Esophagus (tissue), 2 donors: ENCODE results near the gene PER3. TPM values are rescaled to one million over a fixed set of nuclear protein-coding genes. Genes with fewer than 3 reads are reported as not detected.
A peak's percentile ranks its signal among the peaks of the same experiment; 100 is the strongest.

Source experiments
- H3K27ac ChIP-seq, 2 donors: one replicate each; pipeline ENCODE4 v1.5.1; 2013; ENCODE audit warnings: low read depth in 2 of 2, mild to moderate bottlenecking in 2 of 2, inconsistent platforms in 1 of 2, low read length in 1 of 2, moderate library complexity in 1 of 2
- H3K27me3 ChIP-seq, 2 donors: one replicate each; pipeline ENCODE4 v1.6.1; 2013; ENCODE audit warnings: low read length in 2 of 2, control low read depth in 1 of 2, mild to moderate bottlenecking in 1 of 2; ENCODE audit not compliant: insufficient read depth in 2 of 2, control insufficient read depth in 1 of 2
- H3K36me3 ChIP-seq, 2 donors: one replicate each; pipeline ENCODE4 v1.6.1; 2013; ENCODE audit warnings: low read length in 1 of 2; ENCODE audit not compliant: control insufficient read depth in 2 of 2, insufficient read depth in 2 of 2
- H3K4me1 ChIP-seq, 2 donors: one replicate each; pipeline ENCODE4 v1.6.1; 2013; ENCODE audit warnings: low read length in 1 of 2; ENCODE audit not compliant: control insufficient read depth in 2 of 2, insufficient read depth in 2 of 2
- H3K4me3 ChIP-seq, 2 donors: one replicate each; pipeline ENCODE4 v1.5.1; 2013; ENCODE audit warnings: low read length in 2 of 2, mild to moderate bottlenecking in 2 of 2, low read depth in 1 of 2, moderate library complexity in 1 of 2
- H3K9me3 ChIP-seq, 2 donors: one replicate each; pipeline ENCODE4 v1.6.1; 2013; ENCODE audit warnings: mild to moderate bottlenecking in 2 of 2, low read depth in 1 of 2, low read length in 1 of 2, moderate library complexity in 1 of 2; ENCODE audit not compliant: control insufficient read depth in 2 of 2, insufficient read depth in 1 of 2
- WGBS, 2 donors: extraction: QIAGEN DNeasy Blood & Tissue Kit; methylation state at CpG; one replicate each; pipeline ENCODE4 v1.1.7; 2013; 5-methylcytosine and 5-hydroxymethylcytosine counted together
- polyA plus RNA-seq, 2 donors: library from polyadenylated mRNA; stranded (reverse); fragments of 200-250 nt; gene quantifications; one replicate each; pipeline ENCODE4 v1.2.3, GENCODE V29; 2013
- donor health status: healthy with polysubstance abuse.
- donor health status: Bipolar disorder and iron deficiency.

Gene PER3
- polyA plus RNA-seq, 2 donors = 6.6 to 11.8 TPM

DNA sequence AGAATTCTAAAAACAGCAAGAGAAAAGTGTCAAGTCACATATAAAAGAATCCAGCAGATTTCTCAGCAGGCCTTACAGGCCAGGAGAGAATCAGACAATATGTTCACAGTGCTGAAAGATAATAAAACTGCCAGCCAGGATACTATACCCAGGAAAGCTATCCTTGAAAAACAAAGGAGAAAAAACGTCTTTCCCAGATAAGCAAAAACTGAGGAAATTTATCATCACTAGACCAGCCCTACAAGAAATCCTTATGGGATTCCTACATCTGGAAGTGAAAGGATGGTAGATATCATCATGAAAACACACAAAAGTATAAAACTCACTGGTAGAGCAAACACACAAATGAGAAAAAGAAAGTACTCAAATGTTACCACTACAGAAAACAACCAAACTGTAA, 93.9 kb downstream of the PER3 start:
- Histone ChIP-seq H3K36me3 (no peaks in the 10 kb centered on the region), H3K27ac (no peak overlapping the region)
- WGBS, 2 donors = 38 to 47% methylated on average over 1 of the region's 1 CpG

GRCh38 chr1:7879228-7879627, 95.1 kb downstream of the PER3 start:
- H3K9me3 ChIP-seq = peaks cover 0 to 3% of the 10 kb centered on the region in 2 donors
- no peaks in the 10 kb centered on the region for H3K36me3 ChIP-seq
- no peak overlapping the region for H3K4me3 ChIP-seq
- H3K4me1 ChIP-seq = no peaks in the 10 kb centered on the region
- WGBS, 2 donors = 89 to 91% methylated on average over 3 of the region's 3 CpGs
- no peak overlapping the region for H3K27ac ChIP-seq
- H3K27me3 ChIP-seq = no peaks in the 10 kb centered on the region

More for the DNA sequence above, 93.9 kb downstream of the PER3 start:
- Histone ChIP-seq H3K9me3 (peaks cover 0 to 3% of the 10 kb centered on the region in 2 donors), H3K4me1 (no peaks in the 10 kb centered on the region), H3K4me3 (no peak overlapping the region), H3K27me3 (no peaks in the 10 kb centered on the region)

DNA sequence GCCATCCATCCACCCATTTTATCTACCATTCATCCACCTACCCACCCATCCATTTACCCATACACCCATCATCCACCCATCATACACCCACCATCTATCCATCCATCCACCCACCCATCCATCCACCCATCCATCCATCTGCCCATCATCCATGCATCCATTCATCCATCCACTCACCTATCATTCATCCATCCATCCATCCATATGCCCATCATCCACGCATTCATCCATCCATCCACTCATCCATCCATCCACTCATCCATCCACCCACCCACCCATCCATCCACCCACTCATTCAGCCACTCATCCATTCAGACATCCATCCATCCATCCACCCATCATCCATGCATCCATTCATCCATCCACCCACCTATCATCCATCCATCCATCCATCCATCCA, 100.7 kb downstream of the PER3 start:
- Histone ChIP-seq H3K4me3 (no peak overlapping the region), H3K27ac (no peak overlapping the region), H3K4me1 (peaks cover 3 to 5% of the 10 kb centered on the region in 2 donors), H3K9me3 (no peaks in the 10 kb centered on the region), H3K27me3 (no peaks in the 10 kb centered on the region), H3K36me3 (no peaks in the 10 kb centered on the region)
- 60 to 98% methylated on average over 1 of the region's 1 CpG for WGBS, 2 donors

DNA sequence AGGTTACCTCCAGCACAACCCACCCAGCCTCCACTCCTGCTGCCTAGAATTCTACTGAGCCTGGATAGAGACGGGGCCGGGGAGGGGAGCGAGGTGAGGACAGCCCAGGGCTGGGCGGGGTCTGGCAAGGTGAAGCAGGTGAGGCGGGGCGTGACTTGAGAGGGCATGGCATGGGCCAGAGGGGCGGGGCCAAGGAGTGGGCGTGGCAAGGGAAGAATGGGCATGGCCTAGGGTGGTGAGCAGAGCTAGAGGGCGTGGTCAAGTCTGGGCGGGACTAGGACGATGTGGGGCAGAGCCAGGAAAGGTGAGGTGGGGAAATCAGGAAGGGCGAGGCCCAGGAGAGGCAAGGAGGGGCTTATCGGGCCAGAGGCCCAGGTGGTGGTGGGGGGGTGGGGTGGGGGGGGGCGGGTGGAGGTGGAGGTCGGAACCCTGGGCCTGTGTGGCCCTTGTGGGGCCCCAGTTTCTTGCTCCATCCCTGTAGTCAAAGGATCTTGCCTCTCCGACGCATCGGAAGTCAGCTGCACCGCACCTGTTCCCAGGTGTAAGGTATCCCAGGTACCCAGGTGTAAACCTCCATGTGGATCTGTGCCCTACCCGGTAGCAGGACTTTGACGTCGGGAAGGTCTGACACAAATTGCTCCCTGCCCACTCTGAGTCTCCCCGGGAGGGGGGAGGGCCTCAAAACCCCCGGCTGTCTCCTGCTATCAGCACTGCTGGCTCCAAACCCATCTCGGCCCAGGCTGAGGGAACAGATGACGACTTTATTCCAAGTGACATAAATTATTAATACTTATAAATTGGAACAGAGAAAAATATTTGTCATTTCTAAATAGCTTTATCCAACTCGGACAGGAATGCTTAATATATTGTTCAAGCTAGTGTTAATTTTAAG, 101.7 kb downstream of the PER3 start:
- H3K27ac ChIP-seq = peak overlapping the region in 1 of 2 donors; percentile 41
- H3K9me3 ChIP-seq = no peaks in the 10 kb centered on the region
- WGBS, 2 donors = 24 to 29% methylated on average over 21 to 26 of the region's 27 CpGs
- peak overlapping the region; percentile 17 to 18 for H3K4me3 ChIP-seq
- H3K4me1 ChIP-seq = peaks cover 3 to 5% of the 10 kb centered on the region in 2 donors
- no peaks in the 10 kb centered on the region for H3K27me3 ChIP-seq
- no peaks in the 10 kb centered on the region for H3K36me3 ChIP-seq

DNA sequence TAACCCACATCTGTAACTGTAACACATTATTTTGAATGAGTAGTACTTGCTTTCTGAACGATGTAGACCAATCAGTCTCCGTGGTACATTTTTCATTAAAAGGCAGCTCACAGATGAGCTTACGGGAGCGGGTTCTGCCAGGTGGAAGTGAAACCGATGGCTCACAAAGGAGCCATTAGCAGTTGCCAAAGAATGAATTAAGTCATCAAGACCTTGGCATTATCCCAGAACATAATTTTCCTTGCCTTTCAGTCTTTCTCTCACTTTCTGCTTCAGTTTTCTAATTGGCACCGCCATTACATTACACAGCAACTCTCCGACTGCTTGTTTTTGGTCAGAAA, 102.3 kb downstream of the PER3 start:
- peaks cover 3 to 5% of the 10 kb centered on the region in 2 donors for H3K4me1 ChIP-seq
- H3K27ac ChIP-seq = no peak overlapping the region
- H3K9me3 ChIP-seq = no peaks in the 10 kb centered on the region
- H3K27me3 ChIP-seq = no peaks in the 10 kb centered on the region
- WGBS, 2 donors = 38 to 40% methylated on average over 7 of the region's 7 CpGs
- no peak overlapping the region for H3K4me3 ChIP-seq
- no peaks in the 10 kb centered on the region for H3K36me3 ChIP-seq

- H3K27me3 ChIP-seq = peaks cover 0 to 3% of the 10 kb centered on the region in 2 donors
- H3K36me3 ChIP-seq = no peaks in the 10 kb centered on the region
- H3K27ac ChIP-seq = no peak overlapping the region
- H3K9me3 ChIP-seq = no peaks in the 10 kb centered on the region
- H3K4me1 ChIP-seq = peaks cover 3 to 5% of the 10 kb centered on the region in 2 donors
- no peak overlapping the region for H3K4me3 ChIP-seq
- 78 to 80% methylated on average over 9 of the region's 9 CpGs for WGBS, 2 donors
Measured at GRCh38 chr1:7888248-7889081, 104.4 kb downstream of the PER3 start.

DNA sequence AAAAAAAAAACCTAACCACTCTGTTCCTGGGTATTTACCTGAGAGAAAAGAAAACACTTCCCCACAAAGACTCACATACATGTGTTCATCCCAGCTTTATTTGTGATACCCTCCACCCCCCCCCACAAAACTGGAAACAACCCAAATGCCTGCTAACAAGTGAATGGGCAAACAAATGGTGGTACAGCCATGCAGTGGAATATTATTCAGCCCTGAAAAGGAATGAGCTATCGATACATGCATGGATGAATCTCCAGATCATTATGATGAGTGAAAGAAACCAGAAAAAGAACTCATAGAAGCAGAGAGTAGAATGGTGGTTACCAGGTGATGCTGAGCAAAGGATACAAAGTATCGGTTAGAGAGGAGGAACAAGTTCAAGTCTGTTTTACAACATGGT, 106.8 kb downstream of the PER3 start:
- peaks cover 0 to 3% of the 10 kb centered on the region in 2 donors for H3K27me3 ChIP-seq
- H3K9me3 ChIP-seq = no peaks in the 10 kb centered on the region
- H3K4me1 ChIP-seq = peaks cover 0 to 2% of the 10 kb centered on the region in 2 donors
- H3K27ac ChIP-seq = no peak overlapping the region
- no peaks in the 10 kb centered on the region for H3K36me3 ChIP-seq
- H3K4me3 ChIP-seq = no peak overlapping the region
- WGBS, 2 donors = 98% methylated on average over 2 of the region's 2 CpGs

DNA sequence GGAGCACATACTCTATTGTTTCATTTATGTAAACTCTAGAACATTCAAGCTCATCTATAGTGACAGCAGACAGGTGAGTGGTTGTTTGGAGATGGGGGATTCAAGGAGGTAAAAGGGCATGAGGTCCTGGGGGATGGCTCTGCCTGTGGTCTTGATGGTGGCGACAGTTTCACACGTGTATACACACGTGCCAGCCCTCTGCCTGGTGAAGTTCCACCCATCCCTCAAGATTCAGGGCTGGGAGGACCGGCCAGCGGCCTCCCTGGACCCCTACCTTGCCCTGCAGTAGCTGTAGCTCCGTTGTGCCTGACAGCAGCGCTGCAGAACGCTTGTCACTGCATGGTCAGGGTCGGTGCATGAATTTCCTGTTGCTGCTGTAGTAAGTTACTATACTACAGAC, 107.7 kb downstream of the PER3 start:
- Histone ChIP-seq H3K36me3 (no peaks in the 10 kb centered on the region), H3K4me1 (no peaks in the 10 kb centered on the region), H3K9me3 (no peaks in the 10 kb centered on the region), H3K27ac (no peak overlapping the region), H3K4me3 (no peak overlapping the region), H3K27me3 (peaks cover 0 to 3% of the 10 kb centered on the region in 2 donors)
- WGBS, 2 donors = 62 to 65% methylated on average over 9 of the region's 9 CpGs

DNA sequence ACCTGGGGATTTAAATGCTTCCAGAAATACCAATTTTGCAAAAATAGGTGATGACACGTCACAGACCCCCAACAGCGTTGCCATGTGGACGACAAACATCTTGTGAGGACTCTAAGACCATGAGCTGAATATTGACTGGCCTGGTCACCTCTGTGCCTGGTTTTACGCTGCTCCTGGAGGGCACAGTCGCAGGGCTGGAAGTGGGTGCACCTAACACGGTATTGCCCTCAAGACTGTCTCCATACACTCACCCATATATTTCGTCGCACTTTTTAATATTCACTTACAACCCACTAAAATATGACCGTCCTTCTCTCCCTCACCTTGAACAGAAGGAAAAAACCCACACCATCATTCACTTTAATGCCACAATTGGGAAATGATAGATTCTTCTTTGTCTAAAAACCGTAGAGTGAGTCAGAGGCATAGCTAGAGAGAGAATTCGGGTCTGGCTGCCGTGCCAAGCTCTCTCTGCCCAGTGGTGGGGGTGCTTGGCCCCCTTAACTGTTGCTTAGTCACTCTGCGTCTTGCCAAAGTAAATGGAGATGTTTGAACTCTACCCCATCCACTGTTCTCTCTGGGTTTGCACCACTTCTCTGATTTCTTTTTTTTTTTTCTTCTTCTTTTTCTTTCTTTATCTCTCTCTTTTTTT, 109.6 kb downstream of the PER3 start:
- peaks cover 0 to 3% of the 10 kb centered on the region in 2 donors for H3K27me3 ChIP-seq
- no peaks in the 10 kb centered on the region for H3K9me3 ChIP-seq
- H3K4me1 ChIP-seq = no peaks in the 10 kb centered on the region
- H3K36me3 ChIP-seq = no peaks in the 10 kb centered on the region
- no peak overlapping the region for H3K27ac ChIP-seq
- no peak overlapping the region for H3K4me3 ChIP-seq
- 71 to 78% methylated on average over 13 of the region's 13 CpGs for WGBS, 2 donors
